Brain microvascular endothelial cell (primary cell): Measurements from ENCODE around the gene MEG3.

Source experiments
- DNase-seq: peaks from one replicate; pipeline ENCODE4 v3.0.0-alpha.2; 2020
- H3K27ac ChIP-seq: fragments of 250-450 bp; sonication (Bioruptor Pico); 2 replicates; pipeline ENCODE4 v1.5.1; 2020; ENCODE audit warnings: mild to moderate bottlenecking, moderate library complexity
- H3K27me3 ChIP-seq: fragments of 250-450 bp; sonication (Bioruptor Pico); replicated peaks from 2 replicates; pipeline ENCODE4 v1.5.1; 2020; ENCODE audit warnings: mild to moderate bottlenecking
- H3K36me3 ChIP-seq: fragments of 250-450 bp; sonication (Bioruptor Pico); replicated peaks from 2 replicates; pipeline ENCODE4 v1.5.1; 2020; ENCODE audit warnings: mild to moderate bottlenecking
- H3K4me3 ChIP-seq: 2 replicates; pipeline ENCODE4 v1.5.1; 2011; ENCODE audit warnings: low read depth, mild to moderate bottlenecking, control low read depth, low read length, moderate library complexity
- CTCF ChIP-seq: IDR thresholded peaks from 2 replicates; pipeline ENCODE4 v1.5.1; 2011; ENCODE audit warnings: low read depth, mild to moderate bottlenecking, moderate library complexity, low read length, control low read depth, inconsistent platforms; ENCODE audit errors: missing control alignments
- in situ Hi-C: cut with HindIII; loops from 2 replicates; pipeline ENCODE4 v1.10.0; 2017; ENCODE audit warnings: low sequenced_read_pairs, low pct_ligation_motif_present

Gene MEG3

GRCh38 chr14:100857233-100857922 is 31.5 kb downstream of the MEG3 start:
- Histone ChIP-seq H3K27me3 (no peaks in the 10 kb centered on the region), H3K4me3 (no peak overlapping the region), H3K36me3 (peaks cover 49% of the 10 kb centered on the region), H3K27ac (no peak overlapping the region)
- no peak for DNase-seq
- in situ Hi-C loops: no loop called here
- TF ChIP-seq CTCF: no peak

- in situ Hi-C loops: no loop called here
- Histone ChIP-seq H3K27me3 (no peaks in the 10 kb centered on the region), H3K27ac (no peak overlapping the region), H3K4me3 (no peak overlapping the region), H3K36me3 (peaks cover 48% of the 10 kb centered on the region)
- DNase-seq: no peak
- no peak for TF ChIP-seq CTCF
Observed at GRCh38 chr14:100857923-100858837, 32.3 kb downstream of the MEG3 start.

GRCh38 chr14:100858838-100859220 is 32.9 kb downstream of the MEG3 start:
- peaks cover 52% of the 10 kb centered on the region for H3K36me3 ChIP-seq
- H3K4me3 ChIP-seq: no peak overlapping the region
- no peaks in the 10 kb centered on the region for H3K27me3 ChIP-seq
- no peak overlapping the region for H3K27ac ChIP-seq
- no peak for DNase-seq
- TF ChIP-seq CTCF: no peak
- in situ Hi-C loops: no loop called here

- H3K27me3 ChIP-seq: no peaks in the 10 kb centered on the region
- no peak for DNase-seq
- H3K27ac ChIP-seq: no peak overlapping the region
- in situ Hi-C loops: no loop called here
- no peak overlapping the region for H3K4me3 ChIP-seq
- TF ChIP-seq CTCF: no peak
- H3K36me3 ChIP-seq: peaks cover 61% of the 10 kb centered on the region
Observed at GRCh38 chr14:100859781-100860180, 33.9 kb downstream of the MEG3 start.

- peaks cover 65% of the 10 kb centered on the region for H3K36me3 ChIP-seq
- H3K27me3 ChIP-seq: no peaks in the 10 kb centered on the region
- no peak for TF ChIP-seq CTCF
- DNase-seq: no peak
- in situ Hi-C loops: no loop called here
- H3K27ac ChIP-seq: no peak overlapping the region
- H3K4me3 ChIP-seq: no peak overlapping the region
Observed at GRCh38 chr14:100860556-100861187, 34.8 kb downstream of the MEG3 start.
